DOHH2 (cell line): ENCODE measurements around the gene PAMR1.

Source experiments
- H3F3A ChIP-seq: fragments of 200-600 bp; sonication (generic), shearing (Covaris generic); 2 replicates; pipeline ENCODE4 v1.6.0; 2016; ENCODE audit warnings: antibody characterized with exemption, mild to moderate bottlenecking; ENCODE audit not compliant: control insufficient read depth, insufficient read depth
- H3K27ac ChIP-seq: fragments of 200-600 bp; sonication (generic); 2 replicates; pipeline ENCODE4 v1.5.1; 2014; ENCODE audit warnings: low read depth, mild to moderate bottlenecking, low read length, moderate library complexity
- H3K27me3 ChIP-seq: fragments of 200-600 bp; sonication (generic); 2 replicates; pipeline ENCODE4 v1.6.1; 2014; ENCODE audit warnings: mild to moderate bottlenecking, low read length, mixed read lengths; ENCODE audit not compliant: control insufficient read depth
- H3K36me3 ChIP-seq: fragments of 200-600 bp; sonication (generic); 2 replicates; pipeline ENCODE4 v1.6.1; 2014; ENCODE audit warnings: mild to moderate bottlenecking, low read length, moderate library complexity, mixed read lengths; ENCODE audit not compliant: control insufficient read depth
- H3K4me1 ChIP-seq: fragments of 200-600 bp; sonication (generic); 2 replicates; pipeline ENCODE4 v1.6.1; 2014; ENCODE audit warnings: mild to moderate bottlenecking, low read length, mixed read lengths; ENCODE audit not compliant: control insufficient read depth
- H3K4me2 ChIP-seq: fragments of 200-600 bp; sonication (generic); 2 replicates; pipeline ENCODE4 v1.6.0; 2014; ENCODE audit warnings: mild to moderate bottlenecking, low read length, moderate library complexity
- H3K4me3 ChIP-seq: fragments of 200-600 bp; sonication (generic); 2 replicates; pipeline ENCODE4 v1.5.1; 2014; ENCODE audit warnings: mild to moderate bottlenecking, low read length, mixed read lengths
- H3K79me2 ChIP-seq: fragments of 200-600 bp; sonication (generic); 2 replicates; pipeline ENCODE4 v1.6.1; 2014; ENCODE audit warnings: mild to moderate bottlenecking, low read length, mixed read lengths; ENCODE audit not compliant: control insufficient read depth
- H3K9me2 ChIP-seq: fragments of 200-600 bp; sonication (generic); replicated peaks from 2 replicates; pipeline ENCODE4 v1.6.1; 2014; ENCODE audit warnings: mild to moderate bottlenecking, low read length, mixed read lengths; ENCODE audit not compliant: control insufficient read depth
- H3K9me3 ChIP-seq: fragments of 200-600 bp; sonication (generic); 2 replicates; pipeline ENCODE4 v1.6.1; 2014; ENCODE audit warnings: antibody characterized with exemption, low read length, mixed read lengths; ENCODE audit not compliant: control insufficient read depth, insufficient read depth
- H4K20me1 ChIP-seq: fragments of 200-600 bp; sonication (generic); 2 replicates; pipeline ENCODE4 v1.6.0; 2014; ENCODE audit warnings: low read depth, mild to moderate bottlenecking, antibody characterized with exemption, low read length, moderate library complexity; ENCODE audit not compliant: control insufficient read depth, insufficient read depth
- CTCF ChIP-seq: fragments of 200-600 bp; sonication (generic); IDR thresholded peaks from one replicate; pipeline ENCODE4 v1.5.1; 2014; ENCODE audit warnings: antibody characterized with exemption, mild to moderate bottlenecking, low read depth, low read length; ENCODE audit not compliant: poor library complexity, severe bottlenecking
- EZH2phosphoT487 ChIP-seq: fragments of 200-600 bp; sonication (generic); IDR thresholded peaks from 2 replicates; pipeline ENCODE4 v1.6.1; 2017; ENCODE audit warnings: borderline replicate concordance, mild to moderate bottlenecking, antibody characterized with exemption, low read length, moderate library complexity, mixed read lengths

The PAMR1 gene

GRCh38 chr11:35463331-35463751 lies 62.1 kb downstream of the PAMR1 start:
- no peak overlapping the region for H3K4me2 ChIP-seq
- no peaks in the 10 kb centered on the region for H3K9me2 ChIP-seq
- no peaks in the 10 kb centered on the region for H3K79me2 ChIP-seq
- no peaks in the 10 kb centered on the region for H3K27me3 ChIP-seq
- H3K4me3 ChIP-seq, result no peak overlapping the region
- H3K9me3 ChIP-seq, result no peaks in the 10 kb centered on the region
- H3F3A ChIP-seq, result no peaks in the 10 kb centered on the region
- H4K20me1 ChIP-seq, result no peaks in the 10 kb centered on the region
- no peaks in the 10 kb centered on the region for H3K4me1 ChIP-seq
- H3K36me3 ChIP-seq, result no peaks in the 10 kb centered on the region
- no peak for TF ChIP-seq EZH2phosphoT487
- TF ChIP-seq CTCF, result no peak
- no peak overlapping the region for H3K27ac ChIP-seq

- H3K27me3 ChIP-seq, result no peaks in the 10 kb centered on the region
Observed at GRCh38 chr11:35461917-35462538, 63.4 kb downstream of the PAMR1 start.

DNA sequence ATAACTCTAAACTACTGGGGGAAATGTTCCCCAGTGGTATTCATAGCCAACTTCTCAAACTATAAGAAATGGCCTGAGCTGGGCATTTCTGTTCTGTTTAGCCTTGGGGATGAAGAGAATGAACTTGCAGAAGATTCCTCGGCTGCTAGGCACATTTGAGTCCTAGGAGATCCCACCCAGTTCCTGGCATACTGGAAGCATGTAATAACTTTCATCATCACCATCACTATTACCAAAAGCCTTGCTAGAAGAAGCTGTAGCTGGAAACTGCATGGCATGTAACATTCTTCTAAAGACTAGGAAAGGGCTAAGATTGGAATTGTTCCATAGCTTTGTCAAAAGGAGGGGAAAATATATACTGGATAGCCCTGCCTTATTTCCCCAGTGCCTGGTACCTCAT lies 65.9 kb downstream of the PAMR1 start:
- H3K4me2 ChIP-seq, result no peak overlapping the region
- no peaks in the 10 kb centered on the region for H4K20me1 ChIP-seq
- no peaks in the 10 kb centered on the region for H3K27me3 ChIP-seq

More at GRCh38 chr11:35461917-35462538, 63.4 kb downstream of the PAMR1 start:
- Histone ChIP-seq H3K36me3 (no peaks in the 10 kb centered on the region), H3K9me3 (no peaks in the 10 kb centered on the region), H3K4me2 (no peak overlapping the region), H3K4me3 (no peak overlapping the region), H3K9me2 (no peaks in the 10 kb centered on the region), H3K4me1 (no peaks in the 10 kb centered on the region), H4K20me1 (no peaks in the 10 kb centered on the region), H3F3A (no peaks in the 10 kb centered on the region), H3K27ac (no peak overlapping the region), H3K79me2 (no peaks in the 10 kb centered on the region)
- TF ChIP-seq CTCF (no peak), EZH2phosphoT487 (no peak)

More for the DNA sequence above, 65.9 kb downstream of the PAMR1 start:
- H3K79me2 ChIP-seq, result no peaks in the 10 kb centered on the region
- TF ChIP-seq CTCF (no peak), EZH2phosphoT487 (no peak)
- no peaks in the 10 kb centered on the region for H3K9me2 ChIP-seq
- no peaks in the 10 kb centered on the region for H3F3A ChIP-seq
- no peaks in the 10 kb centered on the region for H3K4me1 ChIP-seq
- H3K36me3 ChIP-seq, result no peaks in the 10 kb centered on the region
- H3K9me3 ChIP-seq, result no peaks in the 10 kb centered on the region
- no peak overlapping the region for H3K27ac ChIP-seq
- no peak overlapping the region for H3K4me3 ChIP-seq
